K562 (cell line): ENCODE data around the gene SCP2. TPM values are rescaled to one million over a fixed set of nuclear protein-coding genes. Genes with fewer than 3 reads are reported as not detected.

ENCODE experiments used
- CHCHD3 ChIP-seq: fragments of 250-450 bp; sonication (Bioruptor Pico); IDR thresholded peaks from 2 replicates; pipeline ENCODE4 v2.1.2; 2022; ENCODE audit warnings: mild to moderate bottlenecking
- FOXJ3 ChIP-seq: sonication (generic); formaldehyde crosslinking; IDR thresholded peaks from 2 replicates; pipeline ENCODE4 v1.4.0; 2020; ENCODE audit warnings: mild to moderate bottlenecking, missing genetic modification reagents
- HLTF ChIP-seq: fragments of 450-650 bp; IDR thresholded peaks from 2 replicates; pipeline ENCODE4 v1.6.1; 2016
- HNRNPH1 ChIP-seq: fragments of 200-400 bp; formaldehyde crosslinking; optimal IDR thresholded peaks from 2 replicates; pipeline ENCODE3; 2017; ENCODE audit warnings: low read depth, mild to moderate bottlenecking, low read length, moderate library complexity
- PHF20 ChIP-seq: fragments of 450-650 bp; IDR thresholded peaks from 2 replicates; pipeline ENCODE4 v1.6.1; 2018; ENCODE audit not compliant: partially characterized antibody
- PHF21A ChIP-seq: fragments of 450-650 bp; IDR thresholded peaks from 2 replicates; pipeline ENCODE4 v1.6.1; 2017; ENCODE audit warnings: low read depth, borderline replicate concordance
- POLR2B ChIP-seq: fragments of 450-650 bp; IDR thresholded peaks from 2 replicates; pipeline ENCODE4 v1.6.1; 2018; ENCODE audit warnings: low read depth; ENCODE audit not compliant: partially characterized antibody
- TAL1 ChIP-seq: fragments of 450-650 bp; IDR thresholded peaks from 2 replicates; pipeline ENCODE4 v1.6.1; 2016; ENCODE audit warnings: mild to moderate bottlenecking
- TEAD1 ChIP-seq, 2 experiments: fragments of 450-650 bp in 1 of 2; sonication (generic) in 1 of 2; formaldehyde crosslinking; IDR thresholded peaks; 2 replicates each; pipeline versions ENCODE4 v1.4.0 to v1.8.0; 2020 to 2022; ENCODE audit warnings: mild to moderate bottlenecking in 2 of 2, missing genetic modification reagents in 1 of 2
- TEAD4 ChIP-seq, 2 experiments: sonication (generic) in 1 of 2; formaldehyde crosslinking in 1 of 2; IDR thresholded peaks; 2 replicates each; pipeline versions ENCODE4 v1.6.1 to v1.8.0; 2012 to 2022; ENCODE audit warnings: borderline replicate concordance in 1 of 2, inconsistent platforms in 1 of 2, low read length in 1 of 2, mild to moderate bottlenecking in 1 of 2, missing genetic modification reagents in 1 of 2
- ZNF354B ChIP-seq: fragments of 250-450 bp; sonication (Bioruptor Pico); IDR thresholded peaks from 2 replicates; pipeline ENCODE4 v1.4.0; 2020
- ZNF41 ChIP-seq: fragments of 250-450 bp; sonication (Bioruptor Pico); conservative IDR thresholded peaks from 2 replicates; pipeline ENCODE4 v1.4.0; 2020; ENCODE audit warnings: mild to moderate bottlenecking
- polyA plus RNA-seq, 8 experiments: library from polyadenylated mRNA; depleted of rRNA in 4 of 8; stranded (reverse) in 5 of 8; unstranded in 3 of 8; fragments of >200 nt; fragmentation: Nextera tagmentation in 2 of 8; fragmentation: Illumina TruSeq in 1 of 8; extraction: Ambion mirVana in 2 of 8; extraction: Trizol in 1 of 8; gene quantifications; 2 replicates each; pipeline versions ENCODE4 v1.2.1 to v1.2.3, GENCODE V29; 2011 to 2014; ENCODE audit warnings: inconsistent platforms in 1 of 8, missing spikeins in 1 of 8
- total RNA-seq, 7 experiments: library from RNA; depleted of rRNA in 6 of 7; stranded (reverse); fragments of >200 nt in 6 of 7; fragmentation: Illumina TruSeq in 2 of 7; extraction: Trizol in 2 of 7; gene quantifications; 2 replicates each; pipeline versions ENCODE4 v1.2.1 to v1.2.3, GENCODE V29; 2011 to 2021; ENCODE audit warnings: low replicate concordance in 1 of 7
- TF ChIP-seq, protein P1 (sequence below): fragments of 450-650 bp; IDR thresholded peaks from 2 replicates; pipeline ENCODE4 v1.6.1; 2017; ENCODE audit warnings: antibody characterized with exemption, mild to moderate bottlenecking
- TF ChIP-seq, protein P2 (sequence below): sonication (generic); formaldehyde crosslinking; IDR thresholded peaks from 2 replicates; pipeline ENCODE4 v1.8.0; 2022; ENCODE audit warnings: mild to moderate bottlenecking, missing genetic modification reagents
- TF ChIP-seq, protein P3 (sequence below), 2 experiments: IDR thresholded peaks; 2 replicates each; pipeline ENCODE4 v1.6.1; 2011; ENCODE audit warnings: borderline replicate concordance in 1 of 2, control low read depth in 1 of 2, low read depth in 1 of 2, low read length in 1 of 2, mild to moderate bottlenecking in 1 of 2, mixed read lengths in 1 of 2, moderate library complexity in 1 of 2; ENCODE audit not compliant: insufficient read depth in 1 of 2, insufficient read length in 1 of 2, poor library complexity in 1 of 2, severe bottlenecking in 1 of 2; ENCODE audit errors: extremely low read depth in 1 of 2

SCP2 gene
- total and polyA plus RNA-seq, 9 of the 15 experiments (the other 6 are each of a cell fraction or from before 2014, with no cell fraction given): 63.8 to 258 (median 106) TPM

DNA sequence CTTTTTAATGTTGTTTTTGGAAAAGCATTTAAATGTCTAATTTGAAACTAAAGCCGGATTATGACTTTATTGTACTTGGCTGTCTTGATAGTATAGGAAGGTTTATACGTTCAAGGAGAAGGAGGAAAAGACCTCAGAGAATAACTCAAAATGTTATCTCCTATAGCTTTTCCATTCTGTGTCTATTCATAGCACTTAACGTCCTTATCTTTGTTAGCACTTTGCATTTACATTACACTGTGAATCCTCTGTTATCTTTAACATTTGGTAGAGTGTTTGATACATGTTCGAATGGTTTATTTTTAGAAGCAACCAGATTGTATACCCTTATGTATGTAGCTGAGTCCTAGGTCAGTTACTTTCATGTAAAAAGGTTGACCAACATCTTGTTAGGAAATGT, 84.1 kb downstream of the SCP2 start (continued):
- TF ChIP-seq, protein P1, sequence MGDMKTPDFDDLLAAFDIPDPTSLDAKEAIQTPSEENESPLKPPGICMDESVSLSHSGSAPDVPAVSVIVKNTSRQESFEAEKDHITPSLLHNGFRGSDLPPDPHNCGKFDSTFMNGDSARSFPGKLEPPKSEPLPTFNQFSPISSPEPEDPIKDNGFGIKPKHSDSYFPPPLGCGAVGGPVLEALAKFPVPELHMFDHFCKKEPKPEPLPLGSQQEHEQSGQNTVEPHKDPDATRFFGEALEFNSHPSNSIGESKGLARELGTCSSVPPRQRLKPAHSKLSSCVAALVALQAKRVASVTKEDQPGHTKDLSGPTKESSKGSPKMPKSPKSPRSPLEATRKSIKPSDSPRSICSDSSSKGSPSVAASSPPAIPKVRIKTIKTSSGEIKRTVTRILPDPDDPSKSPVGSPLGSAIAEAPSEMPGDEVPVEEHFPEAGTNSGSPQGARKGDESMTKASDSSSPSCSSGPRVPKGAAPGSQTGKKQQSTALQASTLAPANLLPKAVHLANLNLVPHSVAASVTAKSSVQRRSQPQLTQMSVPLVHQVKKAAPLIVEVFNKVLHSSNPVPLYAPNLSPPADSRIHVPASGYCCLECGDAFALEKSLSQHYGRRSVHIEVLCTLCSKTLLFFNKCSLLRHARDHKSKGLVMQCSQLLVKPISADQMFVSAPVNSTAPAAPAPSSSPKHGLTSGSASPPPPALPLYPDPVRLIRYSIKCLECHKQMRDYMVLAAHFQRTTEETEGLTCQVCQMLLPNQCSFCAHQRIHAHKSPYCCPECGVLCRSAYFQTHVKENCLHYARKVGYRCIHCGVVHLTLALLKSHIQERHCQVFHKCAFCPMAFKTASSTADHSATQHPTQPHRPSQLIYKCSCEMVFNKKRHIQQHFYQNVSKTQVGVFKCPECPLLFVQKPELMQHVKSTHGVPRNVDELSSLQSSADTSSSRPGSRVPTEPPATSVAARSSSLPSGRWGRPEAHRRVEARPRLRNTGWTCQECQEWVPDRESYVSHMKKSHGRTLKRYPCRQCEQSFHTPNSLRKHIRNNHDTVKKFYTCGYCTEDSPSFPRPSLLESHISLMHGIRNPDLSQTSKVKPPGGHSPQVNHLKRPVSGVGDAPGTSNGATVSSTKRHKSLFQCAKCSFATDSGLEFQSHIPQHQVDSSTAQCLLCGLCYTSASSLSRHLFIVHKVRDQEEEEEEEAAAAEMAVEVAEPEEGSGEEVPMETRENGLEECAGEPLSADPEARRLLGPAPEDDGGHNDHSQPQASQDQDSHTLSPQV: 0 out of 2 replicates have a peak, but pooled peaks have one; percentile 26
- TF ChIP-seq FOXJ3 (CRISPR knock-in tag) (no peak), HLTF (no peak), TEAD1 (CRISPR knock-in tag; IDR thresholded peaks at IDR 0.05) (no peak), ZNF354B (no peak), TAL1 (peak; percentile 82), CHCHD3 (CRISPR knock-in tag) (no peak), HNRNPH1 (no peak), PHF20 (no peak), TEAD4 (IDR thresholded peaks at IDR 0.05; ENCODE audit: low read length) (peak; percentile 89), TEAD4 (CRISPR knock-in tag; IDR thresholded peaks at IDR 0.05; ENCODE audit: borderline replicate concordance) (no peak), ZNF41 (no peak), PHF21A (no peak), POLR2B (no peak)
- TF ChIP-seq, protein P2, sequence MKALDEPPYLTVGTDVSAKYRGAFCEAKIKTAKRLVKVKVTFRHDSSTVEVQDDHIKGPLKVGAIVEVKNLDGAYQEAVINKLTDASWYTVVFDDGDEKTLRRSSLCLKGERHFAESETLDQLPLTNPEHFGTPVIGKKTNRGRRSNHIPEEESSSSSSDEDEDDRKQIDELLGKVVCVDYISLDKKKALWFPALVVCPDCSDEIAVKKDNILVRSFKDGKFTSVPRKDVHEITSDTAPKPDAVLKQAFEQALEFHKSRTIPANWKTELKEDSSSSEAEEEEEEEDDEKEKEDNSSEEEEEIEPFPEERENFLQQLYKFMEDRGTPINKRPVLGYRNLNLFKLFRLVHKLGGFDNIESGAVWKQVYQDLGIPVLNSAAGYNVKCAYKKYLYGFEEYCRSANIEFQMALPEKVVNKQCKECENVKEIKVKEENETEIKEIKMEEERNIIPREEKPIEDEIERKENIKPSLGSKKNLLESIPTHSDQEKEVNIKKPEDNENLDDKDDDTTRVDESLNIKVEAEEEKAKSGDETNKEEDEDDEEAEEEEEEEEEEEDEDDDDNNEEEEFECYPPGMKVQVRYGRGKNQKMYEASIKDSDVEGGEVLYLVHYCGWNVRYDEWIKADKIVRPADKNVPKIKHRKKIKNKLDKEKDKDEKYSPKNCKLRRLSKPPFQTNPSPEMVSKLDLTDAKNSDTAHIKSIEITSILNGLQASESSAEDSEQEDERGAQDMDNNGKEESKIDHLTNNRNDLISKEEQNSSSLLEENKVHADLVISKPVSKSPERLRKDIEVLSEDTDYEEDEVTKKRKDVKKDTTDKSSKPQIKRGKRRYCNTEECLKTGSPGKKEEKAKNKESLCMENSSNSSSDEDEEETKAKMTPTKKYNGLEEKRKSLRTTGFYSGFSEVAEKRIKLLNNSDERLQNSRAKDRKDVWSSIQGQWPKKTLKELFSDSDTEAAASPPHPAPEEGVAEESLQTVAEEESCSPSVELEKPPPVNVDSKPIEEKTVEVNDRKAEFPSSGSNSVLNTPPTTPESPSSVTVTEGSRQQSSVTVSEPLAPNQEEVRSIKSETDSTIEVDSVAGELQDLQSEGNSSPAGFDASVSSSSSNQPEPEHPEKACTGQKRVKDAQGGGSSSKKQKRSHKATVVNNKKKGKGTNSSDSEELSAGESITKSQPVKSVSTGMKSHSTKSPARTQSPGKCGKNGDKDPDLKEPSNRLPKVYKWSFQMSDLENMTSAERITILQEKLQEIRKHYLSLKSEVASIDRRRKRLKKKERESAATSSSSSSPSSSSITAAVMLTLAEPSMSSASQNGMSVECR (CRISPR knock-in tag): no peak
- TF ChIP-seq, protein P3, sequence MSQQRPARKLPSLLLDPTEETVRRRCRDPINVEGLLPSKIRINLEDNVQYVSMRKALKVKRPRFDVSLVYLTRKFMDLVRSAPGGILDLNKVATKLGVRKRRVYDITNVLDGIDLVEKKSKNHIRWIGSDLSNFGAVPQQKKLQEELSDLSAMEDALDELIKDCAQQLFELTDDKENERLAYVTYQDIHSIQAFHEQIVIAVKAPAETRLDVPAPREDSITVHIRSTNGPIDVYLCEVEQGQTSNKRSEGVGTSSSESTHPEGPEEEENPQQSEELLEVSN (IDR thresholded peaks at IDR 0.05; ENCODE audit: borderline replicate concordance in 1 of 2, extremely low read depth in 1 of 2, insufficient read depth in 1 of 2, insufficient read length in 1 of 2, low read depth in 1 of 2, low read length in 1 of 2, poor library complexity in 1 of 2, severe bottlenecking in 1 of 2): no peak
